K562 (cell line): ENCODE data around the gene CHRNA10. TPM values are rescaled to one million over a fixed set of nuclear protein-coding genes. Genes with fewer than 3 reads are reported as not detected.
A peak's percentile ranks its signal among the peaks of the same experiment; 100 is the strongest.

Experiments used
- ATAC-seq: fragments of 200-7000 bp; cut with Tn5 transposase; 3 replicates; pipeline ENCODE4 v1.9.1; 2020; ENCODE audit warnings: moderate library complexity
- BruUV-seq: library from RNA; stranded (reverse); fragments of 400-500 nt; replicated peaks from 2 replicates; lab custom pipeline; 2021; lab: Mats Ljungman, UMichigan
- CTCF ChIA-PET: fragments of 300-600 bp; formaldehyde crosslinking; extraction: SDS; loops from one replicate; lab custom pipeline; 2021; ENCODE audit warnings: low intra/inter-chr PET ratio; lab: Yijun Ruan, JAX
- POLR2A ChIA-PET: fragments of 300-600, 350-650 bp; sonication (Branson Sonifier 250); formaldehyde crosslinking; extraction: SDS; loops from one replicate; lab custom pipeline; 2021; ENCODE audit warnings: antibody characterized with exemption, inconsistent platforms; lab: Yijun Ruan, JAX
- DNase-seq, 4 experiments: peaks; one replicate each; pipeline versions ENCODE4 v3.0.0 to v3.0.0-alpha.2; 2011 to 2018; ENCODE audit warnings: low spot score in 3 of 4, mixed read lengths in 3 of 4; ENCODE audit errors: extremely low read depth in 1 of 4
- FAIRE-seq: peaks from 2 replicates; lab custom pipeline; 2011; peaks lifted over from hg19 to GRCh38; lab: Jason Lieb, UNC
- H2AFZ ChIP-seq: 2 replicates; pipeline ENCODE4 v1.6.0; 2011; ENCODE audit warnings: low read depth, low read length, control low read depth, inconsistent platforms
- H3K27ac ChIP-seq: fragments of 200-600 bp; 3 replicates; pipeline ENCODE4 v1.8.0; 2011; ENCODE audit warnings: low read depth, mild to moderate bottlenecking, control low read depth, inconsistent platforms, low read length, moderate library complexity, mixed read lengths; ENCODE audit errors: extremely low read depth
- H3K27me3 ChIP-seq, 2 experiments: fragments of 300-600 bp in 1 of 2; 2 replicates in 1 of 2; 3 replicates in 1 of 2; pipeline versions ENCODE4 v1.6.0 to v1.8.0; 2011; ENCODE audit warnings: inconsistent platforms in 2 of 2, low read length in 2 of 2, mild to moderate bottlenecking in 1 of 2, mixed read lengths in 1 of 2, moderate library complexity in 1 of 2; ENCODE audit not compliant: control insufficient read depth in 2 of 2, insufficient read depth in 2 of 2
- H3K36me3 ChIP-seq: fragments of 300-600 bp; 3 replicates; pipeline ENCODE4 v1.8.0; 2011; ENCODE audit warnings: mild to moderate bottlenecking, low read length, inconsistent platforms; ENCODE audit not compliant: control insufficient read depth, insufficient read depth
- H3K4me1 ChIP-seq, 2 experiments: fragments of 200-600 bp in 1 of 2; replicated peaks in 1 of 2; 2 replicates in 1 of 2; 3 replicates in 1 of 2; pipeline versions ENCODE4 v1.5.1 to v1.8.0; 2011; ENCODE audit warnings: inconsistent platforms in 2 of 2, low read length in 2 of 2, mild to moderate bottlenecking in 1 of 2, mixed read lengths in 1 of 2, moderate library complexity in 1 of 2; ENCODE audit not compliant: control insufficient read depth in 2 of 2, insufficient read depth in 2 of 2
- H3K4me2 ChIP-seq: 2 replicates; pipeline ENCODE4 v1.6.1; 2011; ENCODE audit warnings: low read length, control low read depth, inconsistent platforms, mixed read lengths; ENCODE audit not compliant: insufficient read depth
- H3K4me3 ChIP-seq: fragments of 200-600 bp; sonication (generic), shearing (Covaris generic); 2 replicates; pipeline ENCODE4 v1.5.1; 2016; ENCODE audit warnings: control low read depth, inconsistent platforms
- H3K79me2 ChIP-seq: fragments of 200-600 bp; 3 replicates; pipeline ENCODE4 v1.8.0; 2011; ENCODE audit warnings: low read length, inconsistent platforms; ENCODE audit not compliant: control insufficient read depth, insufficient read depth
- H3K9ac ChIP-seq, 2 experiments: 2 replicates each; pipeline versions ENCODE4 v1.6.0 to v1.6.1; 2011; ENCODE audit warnings: low read depth in 2 of 2, low read length in 2 of 2, control low read depth in 1 of 2, inconsistent platforms in 1 of 2, mild to moderate bottlenecking in 1 of 2, mixed read lengths in 1 of 2; ENCODE audit not compliant: insufficient read depth in 1 of 2
- H3K9me1 ChIP-seq: one replicate; pipeline ENCODE4 v1.6.0; 2011; ENCODE audit warnings: inconsistent platforms, mild to moderate bottlenecking, low read length, moderate library complexity; ENCODE audit not compliant: control insufficient read depth, insufficient read depth
- H3K9me3 ChIP-seq: replicated peaks from 2 replicates; pipeline ENCODE4 v1.5.1; 2011; ENCODE audit warnings: low read depth, low read length, inconsistent platforms; ENCODE audit not compliant: control insufficient read depth, insufficient read depth
- H4K20me1 ChIP-seq: replicated peaks from 2 replicates; pipeline ENCODE4 v1.6.1; 2011; ENCODE audit warnings: low read length, inconsistent platforms, mixed read lengths; ENCODE audit not compliant: control insufficient read depth, insufficient read depth
- ELF2 ChIP-seq: fragments of 250-450 bp; sonication (Bioruptor Pico); IDR thresholded peaks from 2 replicates; pipeline ENCODE4 v1.5.0; 2021; ENCODE audit warnings: mild to moderate bottlenecking
- ELK3 ChIP-seq: fragments of 450-650 bp; formaldehyde crosslinking; IDR thresholded peaks from 2 replicates; pipeline ENCODE4 v1.4.0; 2020; ENCODE audit warnings: mild to moderate bottlenecking
- FOXM1 ChIP-seq, 2 experiments: fragments of 450-650 bp in 1 of 2; sonication (generic) in 1 of 2; formaldehyde crosslinking in 1 of 2; IDR thresholded peaks; 2 replicates each; pipeline versions ENCODE4 v1.6.1 to v1.9.0; 2017 to 2022; ENCODE audit warnings: low read depth in 2 of 2, mild to moderate bottlenecking in 2 of 2, missing genetic modification reagents in 1 of 2, moderate library complexity in 1 of 2
- HDAC8 ChIP-seq: fragments of 450-650 bp; IDR thresholded peaks from 2 replicates; pipeline ENCODE4 v1.6.1; 2016; ENCODE audit warnings: mild to moderate bottlenecking, missing genetic modification characterization, moderate library complexity, missing compliant biosample characterization
- ID3 ChIP-seq, 2 experiments: fragments of 250-450 bp in 1 of 2; fragments of 450-650 bp in 1 of 2; sonication (Bioruptor Pico) in 1 of 2; IDR thresholded peaks; 2 replicates each; pipeline versions ENCODE4 v1.6.1 to v1.8.0; 2016 to 2021; ENCODE audit warnings: mild to moderate bottlenecking in 2 of 2, moderate library complexity in 2 of 2, missing compliant biosample characterization in 1 of 2, missing genetic modification characterization in 1 of 2
- KAT2B ChIP-seq: IDR thresholded peaks from one replicate; pipeline ENCODE4 v1.6.1; 2012; ENCODE audit warnings: low read depth, mild to moderate bottlenecking, control low read depth, inconsistent platforms, low read length, moderate library complexity
- KLF16 ChIP-seq: IDR thresholded peaks from 2 replicates; pipeline ENCODE4 v1.6.1; 2016; ENCODE audit warnings: antibody characterized with exemption
- LEF1 ChIP-seq: fragments of 450-650 bp; IDR thresholded peaks from 2 replicates; pipeline ENCODE4 v1.6.1; 2016; ENCODE audit warnings: mild to moderate bottlenecking
- MCM2 ChIP-seq: fragments of 450-650 bp; IDR thresholded peaks from 2 replicates; pipeline ENCODE4 v1.6.1; 2017; ENCODE audit warnings: low read depth, mild to moderate bottlenecking
- MIER1 ChIP-seq: fragments of 450-650 bp; IDR thresholded peaks from 2 replicates; pipeline ENCODE4 v1.6.1; 2016; ENCODE audit warnings: antibody characterized with exemption, mild to moderate bottlenecking, low read depth
- NELFE ChIP-seq: IDR thresholded peaks from 2 replicates; pipeline ENCODE4 v1.6.1; 2011; ENCODE audit warnings: mild to moderate bottlenecking; ENCODE audit not compliant: insufficient read depth, insufficient read length
- SFPQ ChIP-seq: fragments of 200-400 bp; formaldehyde crosslinking; IDR thresholded peaks from 2 replicates; pipeline ENCODE4 v1.6.1; 2017; ENCODE audit warnings: mild to moderate bottlenecking, low read depth, low read length, moderate library complexity
- SIRT6 ChIP-seq: IDR thresholded peaks from one replicate; pipeline ENCODE4 v1.6.1; 2012; ENCODE audit warnings: low read depth, mild to moderate bottlenecking, control low read depth, inconsistent platforms, low read length, moderate library complexity
- SRSF1 ChIP-seq: fragments of 200-400 bp; formaldehyde crosslinking; IDR thresholded peaks from 2 replicates; pipeline ENCODE4 v1.6.1; 2017; ENCODE audit warnings: mild to moderate bottlenecking, low read depth, low read length, moderate library complexity
- TBL1XR1 ChIP-seq, 2 experiments: IDR thresholded peaks; 2 replicates each; pipeline ENCODE4 v1.6.1; 2012; ENCODE audit warnings: improper control_type of control experiment in 2 of 2, low read length in 2 of 2, mild to moderate bottlenecking in 1 of 2
- TBP ChIP-seq: optimal IDR thresholded peaks from 2 replicates; pipeline ENCODE3; 2011; ENCODE audit warnings: low read depth, low read length, improper control_type of control experiment
- TCF7L2 ChIP-seq: fragments of 150-350 bp; IDR thresholded peaks from 2 replicates; pipeline ENCODE4 v1.6.1; 2016; ENCODE audit warnings: low read depth, mild to moderate bottlenecking, low read length, moderate library complexity
- ZNF184 ChIP-seq: sonication (generic); formaldehyde crosslinking; IDR thresholded peaks from 2 replicates; pipeline ENCODE4 v1.5.0; 2020; ENCODE audit warnings: missing genetic modification reagents
- ZNF444 ChIP-seq: fragments of 250-450 bp; sonication (Bioruptor Pico); IDR thresholded peaks from 2 replicates; pipeline ENCODE4 v1.4.0; 2020; ENCODE audit warnings: mild to moderate bottlenecking, moderate library complexity
- ZNF445 ChIP-seq: fragments of 250-450 bp; sonication (Bioruptor Pico); IDR thresholded peaks from 2 replicates; pipeline ENCODE4 v1.4.0; 2020; ENCODE audit warnings: low read depth, mild to moderate bottlenecking, moderate library complexity
- WGBS: fragments of 100-300 bp; shearing (Covaris generic); methylation state at CpG from one replicate; pipeline ENCODE4 v1.1.6; 2016; ENCODE audit warnings: low coverage, mixed read lengths; ENCODE audit not compliant: insufficient coverage; ENCODE audit errors: missing lambda C conversion rate; 5-methylcytosine and 5-hydroxymethylcytosine counted together
- in situ Hi-C: fragments of 300-500 bp; cut with MboI; formaldehyde crosslinking; loops from 4 replicates; pipeline ENCODE4 v1.15.0; 2018; ENCODE audit warnings: inconsistent platforms, mixed read lengths
- intact Hi-C: fragments of 100-400 bp; cut with micrococcal nuclease; formaldehyde crosslinking; loops from 2 replicates; pipeline ENCODE4 v1.14.2; 2022
- polyA plus RNA-seq, 8 experiments: library from polyadenylated mRNA; depleted of rRNA in 4 of 8; stranded (reverse) in 5 of 8; unstranded in 3 of 8; fragments of >200 nt; fragmentation: Nextera tagmentation in 2 of 8; fragmentation: Illumina TruSeq in 1 of 8; extraction: Ambion mirVana in 2 of 8; extraction: Trizol in 1 of 8; gene quantifications; 2 replicates each; pipeline versions ENCODE4 v1.2.1 to v1.2.3, GENCODE V29; 2011 to 2014; ENCODE audit warnings: inconsistent platforms in 1 of 8, missing spikeins in 1 of 8
- total RNA-seq, 7 experiments: library from RNA; depleted of rRNA in 6 of 7; stranded (reverse); fragments of >200 nt in 6 of 7; fragmentation: Illumina TruSeq in 2 of 7; extraction: Trizol in 2 of 7; gene quantifications; 2 replicates each; pipeline versions ENCODE4 v1.2.1 to v1.2.3, GENCODE V29; 2011 to 2021; ENCODE audit warnings: low replicate concordance in 1 of 7

CHRNA10 gene
- total and polyA plus RNA-seq, 9 of the 15 experiments (the other 6 are each of a cell fraction or from before 2014, with no cell fraction given) = 0.35 to 1.9 (median 0.81) TPM

DNA sequence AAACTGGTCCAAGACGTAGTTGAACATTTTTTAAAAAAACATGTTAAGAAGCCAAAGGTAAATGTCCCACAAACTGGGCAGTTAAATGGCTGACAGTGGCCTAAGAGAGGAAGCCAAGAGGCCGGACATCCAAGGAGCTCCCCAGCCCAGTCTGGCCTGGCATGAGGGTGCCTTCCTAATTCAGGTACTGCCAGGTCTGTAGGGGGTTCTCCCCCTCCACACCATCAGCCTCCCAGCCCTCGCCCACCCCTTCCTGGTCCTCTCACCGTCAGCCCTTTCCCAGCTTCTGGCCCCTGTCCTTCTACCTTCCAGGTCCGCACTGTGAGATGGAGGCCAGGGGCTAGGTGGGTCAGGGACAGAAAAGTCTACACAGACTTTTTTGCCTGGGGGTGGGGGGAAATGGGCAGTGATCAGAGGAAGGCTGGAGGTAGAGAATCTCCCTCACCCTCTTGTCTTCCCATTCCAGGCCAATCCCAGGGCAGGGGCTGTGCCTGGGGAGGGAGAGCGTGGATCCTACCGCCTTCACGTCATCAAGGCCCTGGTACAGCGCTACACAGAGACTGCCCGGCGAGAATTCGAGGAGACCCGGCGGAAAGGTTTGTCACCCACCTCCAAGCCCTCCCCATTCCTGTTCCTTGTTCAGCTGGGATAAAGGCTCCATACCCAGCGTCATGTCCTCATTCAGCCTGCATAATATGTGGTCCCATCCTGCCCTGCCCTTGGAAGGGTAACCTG is 35.4 kb downstream of the CHRNA10 start:
- Histone ChIP-seq H3K9me3 (no peaks in the 10 kb centered on the region), H2AFZ (0 out of 2 replicates have a peak overlapping the region, but pooled peaks have one; percentile 36), H3K4me3 (no peak overlapping the region), H3K27me3 (peaks cover 27 to 63% of the 10 kb centered on the region in 2 experiments), H3K4me1 (no peaks in the 10 kb centered on the region)
- FAIRE-seq = no peak
- in situ Hi-C loops = no loop called here
- TF ChIP-seq SFPQ (no peak), ELF2 (CRISPR knock-in tag) (no peak), KAT2B (no peak), ZNF184 (no peak), ID3 (CRISPR knock-in tag; IDR thresholded peaks at IDR 0.05) (no peak), ID3 (tag; IDR thresholded peaks at IDR 0.05) (no peak), ZNF444 (CRISPR knock-in tag) (no peak), TBP (no peak), SRSF1 (no peak), NELFE (no peak), KLF16 (no peak), FOXM1 (IDR thresholded peaks at IDR 0.05; ENCODE audit: low read depth) (no peak), FOXM1 (CRISPR knock-in tag; IDR thresholded peaks at IDR 0.05; ENCODE audit: low read depth) (no peak), ELK3 (no peak), MIER1 (no peak), HDAC8 (no peak), LEF1 (no peak), SIRT6 (no peak), TBL1XR1 (IDR thresholded peaks at IDR 0.05; ENCODE audit: low read length in 2 of 2) (no peak), ZNF445 (CRISPR knock-in tag) (no peak), TCF7L2 (no peak), MCM2 (no peak)
- TF ChIP-seq, all 486 proteins: peak for 0
- H3K27ac ChIP-seq = no peak overlapping the region
- no peaks in the 10 kb centered on the region for H3K79me2 ChIP-seq
- H4K20me1 ChIP-seq = no peaks in the 10 kb centered on the region; the same call in 1 of the 2 replicates
- intact Hi-C loops = no loop called here
- DNase-seq (no peak), ATAC-seq (no peak)
- ChIA-PET CTCF (no interaction called here), POLR2A (no interaction called here)
- no peaks in the 10 kb centered on the region for H3K36me3 ChIP-seq
- BruUV-seq = no TSS peak
- H3K9ac ChIP-seq = no peak overlapping the region
- no peak overlapping the region for H3K4me2 ChIP-seq
- no peaks in the 10 kb centered on the region for H3K9me1 ChIP-seq
- 24% methylated on average over 15 of the region's 15 CpGs for WGBS
